ENCODE data around the gene TKTL1.
A peak's percentile ranks its signal among the peaks of the same experiment; 100 is the strongest.
"Not testable (repeated sequence)": the region's sequence is repeated elsewhere in the genome, so short reads cannot be mapped to it uniquely, and the experiment has no call there.

The TKTL1 gene

GRCh38 chrX:154343620-154344019 lies 48.0 kb downstream of the TKTL1 start:
- not testable (repeated sequence) for DNase-seq (ENCODE audit: low read depth)

DNA sequence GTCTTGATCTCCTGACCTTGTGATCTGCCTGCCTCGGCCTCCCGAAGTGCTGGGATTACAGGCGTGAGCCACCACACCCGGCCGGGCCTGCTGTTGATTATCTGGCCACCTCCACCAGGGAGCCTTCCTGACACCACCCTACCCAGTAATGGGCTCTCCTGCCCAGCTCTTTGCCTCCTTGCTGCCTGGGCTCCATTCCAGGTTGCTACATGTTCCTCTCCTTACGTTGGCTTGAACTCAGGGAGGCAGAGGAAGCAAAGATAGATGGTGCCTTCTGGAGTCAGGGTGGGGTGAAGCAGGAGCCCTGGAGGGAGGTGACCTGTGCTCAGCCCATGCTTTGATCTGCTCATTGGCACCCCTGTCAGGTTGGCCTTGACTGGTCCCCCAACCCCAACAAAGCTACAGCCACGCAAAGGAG lies 52.5 kb downstream of the TKTL1 start:
- no peak for DNase-seq (ENCODE audit: low read depth)

DNA sequence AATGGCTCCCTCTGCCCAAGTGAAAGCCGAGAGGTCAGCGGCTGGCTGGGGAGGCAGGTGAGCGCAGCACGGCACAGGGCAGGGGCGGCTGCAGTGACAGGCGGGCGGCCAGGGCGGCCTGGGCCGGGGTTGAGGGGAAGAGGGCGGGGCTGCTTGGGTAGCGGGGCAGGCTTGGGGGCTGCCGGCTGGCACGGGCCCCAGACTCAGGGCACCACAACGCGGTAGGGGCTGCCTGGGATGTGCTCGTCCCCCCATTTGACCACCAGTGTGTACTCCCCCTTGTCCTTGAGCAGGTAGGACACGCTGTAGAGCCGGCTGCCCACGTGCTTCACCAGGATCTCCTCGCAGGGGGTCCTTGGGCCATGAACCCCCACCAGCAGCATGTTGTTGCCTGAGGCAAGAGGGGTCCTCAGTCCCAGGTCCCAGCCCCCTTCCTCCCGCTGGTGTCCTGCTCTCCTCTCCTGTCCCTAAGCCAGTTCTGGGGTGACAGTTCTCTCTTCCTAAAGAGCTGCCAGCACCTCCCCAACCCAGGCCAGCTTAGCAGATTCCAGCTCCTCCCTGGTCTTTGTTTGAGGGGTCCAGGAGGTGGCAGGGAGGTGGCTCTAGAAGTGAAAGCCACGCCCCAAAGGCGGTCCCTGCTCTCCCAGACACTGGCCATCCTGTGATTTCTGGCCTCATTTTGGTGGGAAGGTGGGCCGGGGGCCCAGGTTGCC lies 53.2 kb downstream of the TKTL1 start:
- no peak for DNase-seq (ENCODE audit: low read depth)

GRCh38 chrX:154349359-154349935 lies 53.9 kb downstream of the TKTL1 start:
- DNase-seq (ENCODE audit: low read depth): peak; percentile 26

DNA sequence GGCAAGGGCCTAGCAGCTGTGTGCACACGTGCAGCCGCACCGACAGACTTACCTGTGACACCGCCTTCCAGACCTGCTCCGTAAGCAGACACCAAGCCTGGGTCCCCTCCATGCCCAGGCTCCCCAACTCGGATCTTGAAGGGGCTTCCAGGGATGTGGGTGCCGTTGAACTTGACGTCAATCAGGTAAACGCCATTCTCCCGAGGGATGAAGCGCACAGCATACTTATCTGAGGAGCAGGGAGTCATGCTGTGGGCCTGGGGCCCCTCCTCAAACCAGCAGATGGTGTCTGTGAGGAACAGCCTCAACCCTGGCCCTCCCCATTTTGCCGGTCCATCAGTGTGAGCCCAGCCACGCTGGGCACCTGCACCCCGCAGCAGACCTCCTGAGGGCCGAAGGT lies 54.4 kb downstream of the TKTL1 start:
- DNase-seq (ENCODE audit: low read depth): peak; percentile 3

GRCh38 chrX:154350429-154351182 lies 55.0 kb downstream of the TKTL1 start:
- DNase-seq (ENCODE audit: low read depth): peak; percentile 0

GRCh38 chrX:154351183-154352011 lies 55.8 kb downstream of the TKTL1 start:
- peak; percentile 49 for DNase-seq (ENCODE audit: low read depth)

GRCh38 chrX:154352012-154352401 lies 56.4 kb downstream of the TKTL1 start:
- DNase-seq (ENCODE audit: low read depth): no peak

DNA sequence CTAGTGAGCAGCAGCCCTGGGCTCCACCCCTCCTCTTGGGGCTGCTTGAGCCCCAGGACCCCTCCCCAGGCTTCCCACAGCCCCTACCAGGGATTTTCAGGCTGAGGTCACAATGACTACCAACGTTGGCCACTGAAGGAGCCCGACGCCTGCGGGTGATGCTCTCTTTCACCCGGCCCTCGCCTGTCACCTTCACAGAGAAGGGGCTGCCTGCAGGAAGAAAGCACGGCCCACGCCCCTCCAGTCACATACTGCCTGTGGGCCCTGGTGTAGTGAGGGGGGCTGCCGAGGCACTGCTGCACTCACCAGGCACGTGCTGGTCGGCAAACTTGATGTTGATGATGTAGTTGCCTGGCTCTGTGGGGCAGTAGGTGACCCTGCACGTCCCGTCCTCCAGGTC lies 56.9 kb downstream of the TKTL1 start:
- DNase-seq (ENCODE audit: low read depth): no peak

DNA sequence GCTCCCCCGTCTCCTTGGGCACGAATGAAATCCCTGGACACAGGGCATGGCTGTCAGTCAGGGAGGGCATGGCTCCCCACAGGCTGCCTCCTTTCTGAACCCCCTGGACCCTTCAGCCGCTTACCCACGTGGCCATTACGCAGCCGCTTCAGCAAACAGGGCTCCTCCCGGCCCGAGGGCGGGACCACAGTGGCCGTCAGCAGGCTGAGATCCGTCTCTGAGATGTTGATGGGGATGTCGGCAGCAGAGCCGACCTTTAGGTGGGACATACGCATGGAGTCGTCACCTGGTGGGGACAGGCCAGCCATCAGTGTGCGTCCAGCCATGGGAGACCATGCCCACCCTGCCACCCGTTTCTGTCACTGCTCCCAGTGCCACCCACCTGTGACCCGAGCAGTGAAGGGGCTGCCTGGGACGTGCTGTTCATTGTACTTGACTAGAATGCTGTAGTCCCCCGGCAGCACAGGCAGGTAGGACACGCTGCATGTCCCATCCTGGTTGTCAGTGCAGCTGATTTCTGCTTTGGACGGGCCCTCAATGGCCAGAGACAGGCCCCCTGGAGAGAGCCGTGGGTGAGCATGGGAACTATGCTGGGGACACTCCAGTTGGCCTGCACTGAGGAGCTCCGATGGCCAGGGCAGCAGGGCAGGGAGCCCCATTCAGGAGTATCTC lies 57.7 kb downstream of the TKTL1 start:
- no peak for DNase-seq (ENCODE audit: low read depth)

DNA sequence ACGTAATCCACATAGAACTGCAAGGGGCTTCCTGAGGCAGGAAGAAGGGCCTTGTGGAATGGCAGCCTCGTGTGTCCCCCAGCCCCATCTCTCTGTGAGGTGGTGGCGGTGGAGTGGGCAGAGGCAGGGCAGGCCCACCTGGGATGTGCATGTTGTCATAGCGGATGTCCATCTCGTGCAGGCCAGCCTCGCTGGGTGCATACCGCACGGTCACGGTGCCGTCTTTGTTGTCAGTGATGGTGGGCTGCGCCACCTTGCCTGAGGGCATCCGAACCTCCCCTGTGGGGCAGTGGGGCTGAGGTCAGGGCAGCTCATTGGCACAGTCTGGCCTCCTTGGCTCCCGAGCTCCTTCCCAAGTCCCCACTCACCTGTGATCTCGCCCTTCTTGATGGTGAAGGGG lies 58.4 kb downstream of the TKTL1 start:
- no peak for DNase-seq (ENCODE audit: low read depth)

DNA sequence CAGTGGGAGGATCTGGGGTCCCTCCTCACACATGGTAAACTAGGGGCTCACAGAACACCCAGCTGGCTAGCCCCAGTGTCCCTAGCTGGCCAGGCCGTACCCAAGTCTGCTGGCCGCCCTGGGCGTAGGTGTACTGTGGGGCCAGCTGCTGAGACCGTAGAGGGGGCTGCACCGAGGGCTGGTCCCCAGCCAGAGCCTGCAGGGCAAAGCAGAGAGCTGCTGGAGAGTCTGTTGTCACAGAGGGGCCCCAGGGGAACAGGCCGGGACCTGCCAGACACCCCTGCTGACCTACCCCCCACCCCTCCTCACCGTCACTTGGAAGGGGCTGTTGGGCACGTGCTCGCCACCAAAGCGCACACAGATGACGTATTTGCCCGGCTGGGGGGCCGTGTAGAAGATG lies 58.9 kb downstream of the TKTL1 start:
- DNase-seq (ENCODE audit: low read depth): no peak

DNA sequence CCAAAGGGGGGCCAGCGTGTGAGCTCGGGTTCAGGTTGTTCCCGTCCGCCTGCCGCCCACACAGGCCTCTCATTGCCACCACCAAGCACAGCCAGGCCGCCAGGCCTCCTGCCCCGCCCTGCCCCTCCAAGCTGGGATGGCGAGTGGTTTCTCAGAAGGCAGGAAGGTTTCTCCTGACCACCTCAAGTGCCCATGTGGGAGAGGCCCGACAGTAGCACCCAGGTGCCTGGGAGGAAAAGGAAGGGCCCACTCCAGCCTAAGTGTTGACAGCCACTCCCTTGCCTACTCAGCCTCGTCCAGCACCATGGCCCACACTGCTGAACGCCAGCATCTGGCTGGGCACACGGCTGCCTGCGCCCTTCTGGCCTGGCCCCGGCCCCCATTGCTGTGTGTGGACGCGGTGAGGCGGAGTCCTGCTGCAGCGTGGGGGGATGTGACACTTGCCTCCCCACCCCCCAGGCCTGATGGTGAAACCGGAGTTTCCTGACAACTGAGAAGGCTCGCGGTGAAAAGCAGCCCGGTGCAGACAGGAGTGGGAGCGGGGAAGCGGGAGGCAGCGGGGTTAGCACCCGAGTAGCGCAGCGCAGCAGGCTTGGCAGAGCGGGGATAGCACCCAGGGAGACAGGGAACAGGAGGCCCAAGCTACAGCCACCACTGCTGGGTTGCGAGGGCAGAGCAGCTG lies 59.6 kb downstream of the TKTL1 start:
- no peak for DNase-seq (ENCODE audit: low read depth)

GRCh38 chrX:154355776-154356140 lies 60.2 kb downstream of the TKTL1 start:
- DNase-seq (ENCODE audit: low read depth): no peak

- no peak for DNase-seq (ENCODE audit: low read depth)
These were observed 61.0 kb downstream of the TKTL1 start for GRCh38 chrX:154356596-154356995.

- DNase-seq (ENCODE audit: low read depth): no peak
These were observed 61.6 kb downstream of the TKTL1 start for GRCh38 chrX:154357205-154357604.

DNA sequence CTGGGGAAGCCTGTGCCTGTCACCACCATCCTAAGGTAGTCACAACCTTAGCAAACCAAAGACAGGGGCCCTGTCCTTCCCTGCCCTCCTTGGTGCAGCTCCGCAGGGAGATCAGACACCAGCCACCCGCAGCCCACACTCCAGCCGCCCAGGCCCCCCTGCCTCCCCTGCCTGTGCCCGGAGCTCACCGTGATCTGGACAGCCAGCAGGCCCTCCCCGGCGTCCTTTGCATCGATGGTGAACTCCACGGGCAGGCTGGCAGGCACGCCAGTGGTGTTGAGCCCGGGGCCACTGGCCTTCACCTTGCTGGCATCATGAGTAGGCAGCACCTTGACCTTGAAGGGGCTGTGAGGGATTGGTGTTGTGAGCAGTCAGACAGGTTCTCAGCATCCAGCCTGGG lies 62.4 kb downstream of the TKTL1 start:
- no peak for DNase-seq (ENCODE audit: low read depth)

GRCh38 chrX:154358829-154359228 lies 63.2 kb downstream of the TKTL1 start:
- no peak for DNase-seq (ENCODE audit: low read depth)

DNA sequence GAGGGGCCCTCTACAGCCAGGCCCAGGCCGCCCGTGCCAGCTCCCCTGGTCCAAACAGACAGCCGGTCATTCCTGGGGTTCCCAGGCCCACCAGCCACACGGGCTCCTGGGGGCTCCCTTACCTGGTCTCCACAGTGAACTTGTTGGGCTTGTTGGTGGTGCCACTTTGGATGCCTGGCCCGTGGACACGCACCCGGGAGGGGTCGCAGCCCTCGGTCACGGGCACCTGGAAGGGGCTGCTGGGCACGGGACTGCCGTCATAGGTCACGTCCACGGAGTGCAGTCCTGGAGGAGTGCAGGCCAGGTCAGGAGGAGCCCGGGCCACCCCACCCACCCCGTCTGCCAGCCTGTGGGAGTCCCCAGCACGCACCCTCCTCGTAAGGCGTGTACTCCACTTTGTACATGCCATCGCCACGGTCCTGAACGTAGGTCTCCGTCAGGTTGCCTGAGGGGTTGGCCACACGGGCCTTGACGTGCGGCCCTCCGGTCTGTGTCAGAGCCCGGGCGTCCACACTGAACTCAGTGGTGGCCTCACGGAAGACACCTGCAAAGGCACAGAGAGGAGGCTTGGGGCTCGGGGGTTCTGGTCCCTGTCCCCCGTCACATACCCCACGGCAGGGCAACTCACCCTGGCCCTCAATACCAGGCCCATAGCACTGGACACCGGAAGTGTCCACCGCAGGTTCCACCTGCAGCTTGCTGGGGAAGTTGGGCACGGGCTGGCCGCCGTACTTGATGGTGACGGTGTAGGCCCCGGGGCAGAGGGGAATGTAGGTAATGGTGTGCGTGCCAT lies 64.0 kb downstream of the TKTL1 start:
- DNase-seq (ENCODE audit: low read depth): no peak

GRCh38 chrX:154360155-154360713 lies 64.6 kb downstream of the TKTL1 start:
- no peak for DNase-seq (ENCODE audit: low read depth)

Measured in T-helper 22 cell (primary cell).